Ishikawa (cell line): ENCODE measurements around the gene DOK6.

Experiments
- CEBPB ChIP-seq: IDR thresholded peaks from 2 replicates; pipeline ENCODE4 v1.6.1; 2012
- CREB1 ChIP-seq: IDR thresholded peaks from 2 replicates; pipeline ENCODE4 v1.6.1; 2012; ENCODE audit warnings: low read depth
- EGR1 ChIP-seq: IDR thresholded peaks from 2 replicates; pipeline ENCODE4 v1.6.1; 2012
- EP300 ChIP-seq: IDR thresholded peaks from 2 replicates; pipeline ENCODE4 v1.6.1; 2012; ENCODE audit warnings: borderline replicate concordance
- FOXM1 ChIP-seq: IDR thresholded peaks from 2 replicates; pipeline ENCODE4 v1.6.1; 2012; ENCODE audit warnings: low read depth, borderline replicate concordance
- NFIC ChIP-seq: IDR thresholded peaks from 2 replicates; pipeline ENCODE4 v1.6.1; 2012
- RAD21 ChIP-seq: IDR thresholded peaks from 2 replicates; pipeline ENCODE4 v1.6.1; 2012; ENCODE audit warnings: low read depth
- TAF1 ChIP-seq: IDR thresholded peaks from 2 replicates; pipeline ENCODE4 v1.6.1; 2012; ENCODE audit warnings: low read depth, mild to moderate bottlenecking
- TCF12 ChIP-seq: IDR thresholded peaks from 2 replicates; pipeline ENCODE4 v1.6.1; 2012; ENCODE audit warnings: low read depth
- TEAD4 ChIP-seq: IDR thresholded peaks from 2 replicates; pipeline ENCODE4 v1.6.1; 2012
- YY1 ChIP-seq: IDR thresholded peaks from 2 replicates; pipeline ENCODE4 v1.6.1; 2012; ENCODE audit warnings: low read depth
- ZBTB7A ChIP-seq: IDR thresholded peaks from 2 replicates; pipeline ENCODE4 v1.6.1; 2012; ENCODE audit warnings: low read depth
- TF ChIP-seq, protein P1 (sequence below): IDR thresholded peaks from 2 replicates; pipeline ENCODE4 v1.6.1; 2012; ENCODE audit warnings: low read depth, mild to moderate bottlenecking
- TF ChIP-seq, protein P2 (sequence below): IDR thresholded peaks from 2 replicates; pipeline ENCODE4 v1.6.1; 2012
- TF ChIP-seq, protein P3 (sequence below): IDR thresholded peaks from 2 replicates; pipeline ENCODE4 v1.6.1; 2012

DOK6 gene

DNA sequence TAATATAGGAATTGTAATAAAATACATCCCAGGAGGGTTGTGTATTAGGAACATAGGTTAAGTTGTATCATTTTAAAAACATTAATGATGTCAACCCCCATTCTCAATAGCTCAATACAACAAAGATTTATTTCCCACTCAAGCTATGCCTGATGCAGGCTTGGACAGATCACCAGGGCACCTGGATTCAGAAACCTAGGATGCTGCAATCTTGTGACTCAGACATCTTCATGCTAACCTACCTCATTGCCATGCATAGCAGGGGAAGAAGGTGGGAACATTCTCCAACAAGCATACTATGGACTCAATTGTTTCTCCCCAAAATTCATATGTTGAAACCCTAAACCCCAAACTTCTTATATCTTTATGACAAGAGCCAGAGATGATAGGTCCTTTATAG lies 302.8 kb downstream of the DOK6 start:
- TF ChIP-seq CEBPB (no peak), CREB1 (no peak), EP300 (no peak), NFIC (no peak), TCF12 (no peak), ZBTB7A (no peak), YY1 (no peak), TEAD4 (no peak), TAF1 (no peak), EGR1 (no peak), RAD21 (no peak), FOXM1 (no peak)
- TF ChIP-seq, protein P1, sequence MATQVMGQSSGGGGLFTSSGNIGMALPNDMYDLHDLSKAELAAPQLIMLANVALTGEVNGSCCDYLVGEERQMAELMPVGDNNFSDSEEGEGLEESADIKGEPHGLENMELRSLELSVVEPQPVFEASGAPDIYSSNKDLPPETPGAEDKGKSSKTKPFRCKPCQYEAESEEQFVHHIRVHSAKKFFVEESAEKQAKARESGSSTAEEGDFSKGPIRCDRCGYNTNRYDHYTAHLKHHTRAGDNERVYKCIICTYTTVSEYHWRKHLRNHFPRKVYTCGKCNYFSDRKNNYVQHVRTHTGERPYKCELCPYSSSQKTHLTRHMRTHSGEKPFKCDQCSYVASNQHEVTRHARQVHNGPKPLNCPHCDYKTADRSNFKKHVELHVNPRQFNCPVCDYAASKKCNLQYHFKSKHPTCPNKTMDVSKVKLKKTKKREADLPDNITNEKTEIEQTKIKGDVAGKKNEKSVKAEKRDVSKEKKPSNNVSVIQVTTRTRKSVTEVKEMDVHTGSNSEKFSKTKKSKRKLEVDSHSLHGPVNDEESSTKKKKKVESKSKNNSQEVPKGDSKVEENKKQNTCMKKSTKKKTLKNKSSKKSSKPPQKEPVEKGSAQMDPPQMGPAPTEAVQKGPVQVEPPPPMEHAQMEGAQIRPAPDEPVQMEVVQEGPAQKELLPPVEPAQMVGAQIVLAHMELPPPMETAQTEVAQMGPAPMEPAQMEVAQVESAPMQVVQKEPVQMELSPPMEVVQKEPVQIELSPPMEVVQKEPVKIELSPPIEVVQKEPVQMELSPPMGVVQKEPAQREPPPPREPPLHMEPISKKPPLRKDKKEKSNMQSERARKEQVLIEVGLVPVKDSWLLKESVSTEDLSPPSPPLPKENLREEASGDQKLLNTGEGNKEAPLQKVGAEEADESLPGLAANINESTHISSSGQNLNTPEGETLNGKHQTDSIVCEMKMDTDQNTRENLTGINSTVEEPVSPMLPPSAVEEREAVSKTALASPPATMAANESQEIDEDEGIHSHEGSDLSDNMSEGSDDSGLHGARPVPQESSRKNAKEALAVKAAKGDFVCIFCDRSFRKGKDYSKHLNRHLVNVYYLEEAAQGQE = no peak
- TF ChIP-seq, protein P2, sequence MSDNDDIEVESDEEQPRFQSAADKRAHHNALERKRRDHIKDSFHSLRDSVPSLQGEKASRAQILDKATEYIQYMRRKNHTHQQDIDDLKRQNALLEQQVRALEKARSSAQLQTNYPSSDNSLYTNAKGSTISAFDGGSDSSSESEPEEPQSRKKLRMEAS = no peak
- TF ChIP-seq, protein P3, sequence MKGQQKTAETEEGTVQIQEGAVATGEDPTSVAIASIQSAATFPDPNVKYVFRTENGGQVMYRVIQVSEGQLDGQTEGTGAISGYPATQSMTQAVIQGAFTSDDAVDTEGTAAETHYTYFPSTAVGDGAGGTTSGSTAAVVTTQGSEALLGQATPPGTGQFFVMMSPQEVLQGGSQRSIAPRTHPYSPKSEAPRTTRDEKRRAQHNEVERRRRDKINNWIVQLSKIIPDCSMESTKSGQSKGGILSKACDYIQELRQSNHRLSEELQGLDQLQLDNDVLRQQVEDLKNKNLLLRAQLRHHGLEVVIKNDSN = no peak

DNA sequence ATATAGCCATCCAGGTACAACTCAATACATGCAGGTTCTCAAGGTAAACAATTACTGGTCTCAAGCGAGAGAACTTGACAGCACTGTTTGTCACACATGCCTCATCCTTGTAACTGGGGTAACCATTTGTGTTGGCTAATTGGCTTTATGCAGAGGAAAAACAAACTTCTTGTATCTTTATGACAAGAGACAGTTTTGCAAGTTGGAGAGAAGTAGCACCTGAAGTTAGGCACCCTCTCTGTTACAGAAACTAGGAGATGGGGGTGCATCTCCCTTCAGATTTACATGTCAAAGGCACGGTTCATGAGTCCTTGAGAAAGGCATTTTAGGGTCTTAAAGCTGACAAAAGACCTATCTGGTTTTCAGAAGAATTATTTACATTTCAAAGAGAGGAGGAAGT lies 305.3 kb downstream of the DOK6 start:
- no peak for TF ChIP-seq EP300
- no peak for TF ChIP-seq CREB1

DNA sequence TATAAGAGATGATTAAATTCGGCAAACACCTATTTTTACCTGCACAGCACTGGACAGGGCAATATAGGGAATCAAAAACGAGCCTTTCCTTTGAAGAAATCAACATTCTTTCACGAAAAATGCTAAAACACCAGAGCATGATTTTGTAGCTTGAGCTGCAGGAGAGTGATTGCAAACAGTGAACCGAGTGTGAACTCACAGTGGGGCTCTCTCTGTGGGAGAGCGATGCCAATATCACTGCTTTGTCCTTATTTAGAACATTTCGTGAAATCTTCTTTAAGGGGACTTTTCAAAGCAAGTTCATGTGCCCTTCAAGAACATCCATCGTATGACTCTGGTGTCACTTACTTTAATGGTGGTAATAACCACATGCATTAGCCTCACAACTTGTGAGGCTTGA lies 308.2 kb downstream of the DOK6 start:
- no peak for TF ChIP-seq EP300
- TF ChIP-seq TAF1 = no peak
- TF ChIP-seq NFIC = no peak

DNA sequence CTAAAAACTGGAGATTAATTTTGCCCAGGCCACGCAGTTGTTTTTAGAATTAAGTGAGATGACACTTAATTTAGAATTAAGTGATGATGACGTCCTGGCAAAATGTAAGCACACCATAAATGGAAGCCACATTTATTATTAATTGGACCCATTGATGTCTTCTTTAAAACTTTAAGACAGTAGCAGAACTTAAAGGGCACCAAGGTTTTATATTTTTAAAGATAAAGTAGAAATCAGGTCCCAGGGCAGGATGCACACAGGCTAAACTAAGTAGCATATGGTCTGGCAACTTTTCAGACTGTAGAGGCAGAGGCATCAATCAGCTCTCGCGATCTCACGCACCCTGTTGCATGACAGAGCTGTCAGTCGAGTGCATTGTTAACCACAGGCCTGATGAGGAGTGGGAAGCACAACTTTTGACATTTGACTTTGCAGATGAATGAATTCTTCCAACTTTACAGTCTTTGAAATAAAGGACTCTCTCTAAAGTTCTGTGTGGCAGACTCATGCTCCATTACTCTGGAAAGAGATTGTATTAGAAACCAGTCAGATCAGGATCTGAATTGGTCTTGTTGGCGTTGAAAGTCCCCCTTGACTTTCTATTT lies 314.6 kb downstream of the DOK6 start:
- TF ChIP-seq CREB1 = no peak

DNA sequence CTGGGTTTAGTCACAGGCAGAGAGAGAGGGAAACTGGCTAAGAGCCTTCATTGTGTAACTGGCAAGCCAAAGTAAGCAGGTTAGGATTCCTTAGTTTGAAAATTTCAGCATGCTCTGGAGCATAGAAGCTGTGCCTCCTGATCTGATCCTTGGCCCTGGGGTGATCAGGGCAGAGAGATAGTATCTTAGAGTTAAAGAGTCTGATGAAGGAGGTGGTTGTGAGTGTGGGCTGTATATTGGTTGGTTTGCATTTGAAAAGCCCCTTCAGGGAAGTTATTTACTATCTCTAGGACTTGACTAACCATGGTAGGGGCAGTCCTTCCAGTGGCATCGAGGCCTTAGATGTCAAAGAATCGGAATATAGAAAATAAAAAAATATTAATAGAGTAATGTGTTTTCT lies 316.9 kb downstream of the DOK6 start:
- TF ChIP-seq EP300 (no peak), TEAD4 (no peak), NFIC (no peak), EGR1 (no peak), YY1 (no peak)

DNA sequence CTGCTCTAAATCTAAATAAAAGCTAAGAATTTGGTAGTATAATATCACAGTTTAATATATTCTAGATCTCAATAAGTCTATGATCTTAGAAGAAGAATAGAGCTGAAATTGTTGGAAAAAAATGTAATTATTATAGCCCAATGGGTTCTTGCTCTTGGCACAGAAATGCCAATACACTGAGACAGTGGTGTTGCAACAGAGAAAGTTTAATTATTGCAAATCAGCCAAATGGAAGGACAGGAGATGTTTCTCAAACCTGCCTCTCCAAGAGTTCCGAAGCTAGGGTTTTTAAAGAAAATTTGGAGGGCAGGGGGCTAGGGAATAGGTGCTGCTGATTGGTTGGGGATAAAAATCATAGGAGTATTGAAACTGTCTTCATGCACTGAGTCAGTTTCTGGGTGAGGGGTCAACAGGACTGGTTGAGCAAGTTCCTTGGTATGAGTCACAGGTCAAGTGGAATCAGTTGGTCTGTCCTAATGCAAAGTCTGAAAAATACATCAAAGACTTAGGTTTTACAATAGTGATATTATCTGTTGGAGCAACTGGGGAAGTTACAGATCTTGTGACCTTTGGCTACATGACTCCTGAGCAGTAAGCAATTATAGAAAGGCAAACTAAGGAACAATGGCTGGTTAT lies 318.3 kb downstream of the DOK6 start:
- TF ChIP-seq TEAD4 (no peak), EP300 (no peak), NFIC (no peak), CEBPB (no peak), EGR1 (no peak), TCF12 (no peak), CREB1 (no peak), TAF1 (no peak), FOXM1 (no peak), ZBTB7A (no peak), RAD21 (no peak), YY1 (no peak)
- TF ChIP-seq, protein P2 = no peak
- TF ChIP-seq, protein P1 = no peak
- TF ChIP-seq, protein P3 = no peak

DNA sequence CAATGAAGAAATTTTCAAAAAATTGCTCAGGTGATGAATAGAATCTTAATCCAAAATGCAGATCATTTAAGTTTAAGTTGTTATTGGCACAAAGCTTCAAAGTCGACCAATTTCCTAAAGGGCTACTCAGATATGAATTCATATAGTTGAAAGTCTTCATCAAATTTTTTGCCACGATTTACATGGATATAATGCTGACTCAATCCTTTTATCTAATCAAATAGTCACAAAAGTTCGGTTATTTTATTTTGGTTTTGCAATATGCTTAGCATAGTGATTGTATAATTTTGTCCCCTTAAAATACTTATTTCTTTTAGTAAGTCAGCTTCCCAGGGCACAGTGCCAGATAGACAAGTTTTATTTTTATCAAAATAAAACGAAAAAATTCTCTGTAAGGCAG lies 319.7 kb downstream of the DOK6 start:
- no peak for TF ChIP-seq CEBPB
- no peak for TF ChIP-seq NFIC
- no peak for TF ChIP-seq RAD21
- TF ChIP-seq TAF1 = no peak
- no peak for TF ChIP-seq TCF12
- TF ChIP-seq FOXM1 = no peak
- no peak for TF ChIP-seq EP300
- no peak for TF ChIP-seq CREB1
- no peak for TF ChIP-seq ZBTB7A
- TF ChIP-seq, protein P1 = no peak
- TF ChIP-seq, protein P3 = no peak
- no peak for TF ChIP-seq TEAD4
- TF ChIP-seq, protein P2 = no peak
- TF ChIP-seq YY1 = no peak
- TF ChIP-seq EGR1 = no peak
